ENCODE results near the gene NEDD9. TPM values are rescaled to one million over a fixed set of nuclear protein-coding genes. Genes with fewer than 3 reads are reported as not detected.

The NEDD9 gene
- total RNA-seq, 1 experiment from 2014 or later = 0.17 TPM

GRCh38 chr6:11224252-11224965 lies 8.1 kb downstream of the NEDD9 start:
- ATAC-seq (no peak), DNase-seq (ENCODE audit: low read depth, low spot score) (no peak)
- Histone ChIP-seq H3K4me3 (replicated peaks in 1 of 2; ENCODE audit: low read depth in 1 of 2, low read length in 2 of 2) (no peak overlapping the region), H3K4me2 (ENCODE audit: low read length) (no peak overlapping the region), H4K20me1 (ENCODE audit: insufficient read depth) (no peaks in the 10 kb centered on the region), H3K27ac (ENCODE audit: low read depth, low read length) (no peak overlapping the region), H3K79me2 (ENCODE audit: insufficient read depth, low read length) (no peaks in the 10 kb centered on the region), H2AFZ (ENCODE audit: low read depth, low read length, poor library complexity, severe bottlenecking) (no peak overlapping the region), H3K27me3 (ENCODE audit: insufficient read depth, low read length) (no peaks in the 10 kb centered on the region), H3K4me1 (ENCODE audit: control insufficient read depth in 1 of 2, insufficient read depth in 2 of 2, low read length in 2 of 2) (no peaks in the 10 kb centered on the region), H3K9ac (ENCODE audit: low read length) (no peak overlapping the region), H3K9me2 (ENCODE audit: insufficient read depth) (no peaks in the 10 kb centered on the region), H3K9me3 (ENCODE audit: control insufficient read depth in 1 of 2, insufficient read depth in 1 of 2, low read depth in 1 of 2, low read length in 2 of 2) (no peaks in the 10 kb centered on the region), H3K36me3 (ENCODE audit: control insufficient read depth in 1 of 2, insufficient read depth in 2 of 2, low read length in 2 of 2) (no peaks in the 10 kb centered on the region)
- intact Hi-C loops (cut with micrococcal nuclease) = no loop called here
- POLR2A ChIA-PET = no interaction called here
- TF ChIP-seq SIN3A (IDR thresholded peaks at IDR 0.05; ENCODE audit: low read depth) (no peak), TCF7L2 (IDR thresholded peaks at IDR 0.05; ENCODE audit: borderline replicate concordance, extremely low read depth, insufficient read depth, insufficient read length) (no peak), FOSL1 (IDR thresholded peaks at IDR 0.05; ENCODE audit: low read depth) (no peak), EGR1 (IDR thresholded peaks at IDR 0.05; ENCODE audit: low read depth) (no peak), ZBTB33 (IDR thresholded peaks at IDR 0.05; ENCODE audit: extremely low read depth, insufficient replicate concordance, low read length) (no peak), ELF1 (IDR thresholded peaks at IDR 0.05; ENCODE audit: borderline replicate concordance, low read depth) (no peak), REST (IDR thresholded peaks at IDR 0.05; ENCODE audit: low read depth) (no peak), CTCF (IDR thresholded peaks at IDR 0.05 in 2 of 3, conservative IDR thresholded peaks at IDR 0.05 in 1 of 3; ENCODE audit: borderline replicate concordance in 1 of 3, insufficient read depth in 1 of 3, low read depth in 2 of 3, low read length in 2 of 3) (no peak), MAX (IDR thresholded peaks at IDR 0.05) (no peak), ZFX (IDR thresholded peaks at IDR 0.05) (no peak), CEBPB (IDR thresholded peaks at IDR 0.05; ENCODE audit: low read depth) (no peak), SP1 (IDR thresholded peaks at IDR 0.05; ENCODE audit: low read depth) (no peak), ZNF274 (IDR thresholded peaks at IDR 0.05; ENCODE audit: low read depth, low read length) (no peak), EZH2phosphoT487 (IDR thresholded peaks at IDR 0.05; ENCODE audit: borderline replicate concordance) (no peak), POLR2A (IDR thresholded peaks at IDR 0.05; ENCODE audit: borderline replicate concordance, extremely low read depth, insufficient read depth, insufficient read length) (no peak), EZH2 (IDR thresholded peaks at IDR 0.05) (no peak), JUND (IDR thresholded peaks at IDR 0.05) (no peak), POLR2AphosphoS5 (IDR thresholded peaks at IDR 0.05; ENCODE audit: low read depth, low read length) (no peak)
- RAD21 ChIA-PET (ENCODE audit: low non-redundant PET in 1 of 2, low total read pairs in 2 of 2, uncharacterized antibody in 2 of 2, unreplicated experiment in 2 of 2) = no interaction called here
- CTCF ChIA-PET = no interaction called here
- BruUV-seq (replicated peaks) = no TSS peak

All from HCT116 (cell line).